GM12878 (cell line): ENCODE measurements around the gene LIN7B. TPM values are rescaled to one million over a fixed set of nuclear protein-coding genes. Genes with fewer than 3 reads are reported as not detected.

Experiments
- ATAC-seq: fragments of 200-7000 bp; cut with Tn5 transposase; 3 replicates; pipeline ENCODE4 v1.9.1; 2020; ENCODE audit warnings: mild to moderate bottlenecking, moderate library complexity
- BruUV-seq: library from RNA; stranded (reverse); fragments of 400-500 nt; replicated peaks from 2 replicates; lab custom pipeline; 2021; lab: Mats Ljungman, UMichigan
- CTCF ChIA-PET: fragments of 300-600 bp; sonication (Branson Sonifier 250); formaldehyde crosslinking; extraction: SDS; loops from one replicate; lab custom pipeline; 2021; ENCODE audit warnings: inconsistent platforms; lab: Yijun Ruan, JAX
- POLR2A ChIA-PET: fragments of 350-600 bp; formaldehyde crosslinking; extraction: SDS; loops from one replicate; lab custom pipeline; 2021; ENCODE audit warnings: inconsistent platforms; lab: Charles Lee
- RAD21 ChIA-PET: fragments of 300-600 bp; sonication (Branson Sonifier 250); formaldehyde crosslinking; loops from one replicate; lab custom pipeline; 2023; ENCODE audit warnings: antibody characterized with exemption; ENCODE audit not compliant: unreplicated experiment; lab: Charles Lee
- SMC1A ChIA-PET: fragments of 300-600 bp; sonication (Branson Sonifier 250); formaldehyde crosslinking; loops from one replicate; lab custom pipeline; 2023; ENCODE audit not compliant: unreplicated experiment, uncharacterized antibody; lab: Charles Lee
- DNase-seq: peaks from one replicate; pipeline ENCODE4 v3.0.0-alpha.2; 2011; ENCODE audit warnings: low read depth, low spot score
- FAIRE-seq: peaks from 3 replicates; lab custom pipeline; 2011; peaks lifted over from hg19 to GRCh38; lab: Jason Lieb, UNC
- H2AFZ ChIP-seq: 2 replicates; pipeline ENCODE4 v1.6.0; 2011; ENCODE audit warnings: low read depth, low read length, control low read depth; ENCODE audit not compliant: control insufficient read depth
- H3K27ac ChIP-seq: 2 replicates; pipeline ENCODE4 v1.5.1; 2011; ENCODE audit warnings: control low read depth; ENCODE audit not compliant: control insufficient read depth, insufficient read depth
- H3K27me3 ChIP-seq, 2 experiments: replicated peaks in 1 of 2; 2 replicates each; pipeline versions ENCODE4 v1.6.0 to v1.6.1; 2011; ENCODE audit warnings: low read length in 1 of 2; ENCODE audit not compliant: control insufficient read depth in 2 of 2, insufficient read depth in 2 of 2
- H3K36me3 ChIP-seq, 2 experiments: 2 replicates each; pipeline ENCODE4 v1.5.1; 2011; ENCODE audit warnings: low read length in 1 of 2; ENCODE audit not compliant: control insufficient read depth in 2 of 2, insufficient read depth in 2 of 2
- H3K4me1 ChIP-seq: 2 replicates; pipeline ENCODE4 v1.6.1; 2011; ENCODE audit warnings: mild to moderate bottlenecking, low read length, moderate library complexity, mixed read lengths; ENCODE audit not compliant: control insufficient read depth, insufficient read depth
- H3K4me2 ChIP-seq: 2 replicates; pipeline ENCODE4 v1.6.0; 2011; ENCODE audit warnings: control low read depth; ENCODE audit not compliant: control insufficient read depth, insufficient read depth
- H3K4me3 ChIP-seq: fragments of 200-600 bp; sonication (generic); 2 replicates; pipeline ENCODE4 v1.5.1; 2016
- H3K79me2 ChIP-seq: 2 replicates; pipeline ENCODE4 v1.6.0; 2011; ENCODE audit warnings: low read length; ENCODE audit not compliant: control insufficient read depth, insufficient read depth
- H3K9ac ChIP-seq: 2 replicates; pipeline ENCODE4 v1.8.0; 2011; ENCODE audit warnings: low read length, control low read depth, mixed read lengths; ENCODE audit not compliant: control insufficient read depth, insufficient read depth
- H3K9me3 ChIP-seq: replicated peaks from 3 replicates; pipeline ENCODE4 v1.5.1; 2011; ENCODE audit warnings: mild to moderate bottlenecking, low read length; ENCODE audit not compliant: control insufficient read depth, insufficient read depth
- H4K20me1 ChIP-seq: 2 replicates; pipeline ENCODE4 v1.6.0; 2011; ENCODE audit not compliant: control insufficient read depth, insufficient read depth
- CBFB ChIP-seq: IDR thresholded peaks from 2 replicates; pipeline ENCODE4 v1.6.1; 2016; ENCODE audit warnings: antibody characterized with exemption, low read depth
- CBX3 ChIP-seq: fragments of 200-600 bp; sonication (generic); IDR thresholded peaks from 2 replicates; pipeline ENCODE4 v1.6.1; 2016; ENCODE audit warnings: low read depth, borderline replicate concordance
- HDAC2 ChIP-seq: fragments of 200-600 bp; sonication (generic); IDR thresholded peaks from 2 replicates; pipeline ENCODE4 v1.6.1; 2017
- IKZF1 ChIP-seq: fragments of 450-650 bp; conservative IDR thresholded peaks from 2 replicates; pipeline ENCODE4 v1.6.1; 2017; ENCODE audit warnings: antibody characterized with exemption, mild to moderate bottlenecking
- MTA2 ChIP-seq: fragments of 450-650 bp; IDR thresholded peaks from 2 replicates; pipeline ENCODE4 v1.6.1; 2016; ENCODE audit warnings: low read depth, mild to moderate bottlenecking, moderate library complexity
- NFYB ChIP-seq: IDR thresholded peaks from 2 replicates; pipeline ENCODE4 v1.6.1; 2011; ENCODE audit warnings: low read depth, mild to moderate bottlenecking, low read length, improper control_type of control experiment, moderate library complexity; ENCODE audit not compliant: insufficient read depth
- NR2C1 ChIP-seq: fragments of 450-650 bp; IDR thresholded peaks from 2 replicates; pipeline ENCODE4 v1.6.1; 2017; ENCODE audit warnings: antibody characterized with exemption, mild to moderate bottlenecking, moderate library complexity
- RB1 ChIP-seq: fragments of 450-650 bp; formaldehyde crosslinking; IDR thresholded peaks from 2 replicates; pipeline ENCODE4 v1.6.1; 2017; ENCODE audit warnings: mild to moderate bottlenecking, borderline replicate concordance
- SRF ChIP-seq, 2 experiments: IDR thresholded peaks; 2 replicates each; pipeline ENCODE4 v1.6.1; 2011; ENCODE audit warnings: low read depth in 2 of 2, low read length in 2 of 2, mild to moderate bottlenecking in 1 of 2, moderate library complexity in 1 of 2
- TCF7 ChIP-seq: IDR thresholded peaks from 2 replicates; pipeline ENCODE4 v1.6.1; 2014; ENCODE audit warnings: antibody characterized with exemption, borderline replicate concordance
- YBX1 ChIP-seq: fragments of 450-650 bp; IDR thresholded peaks from 2 replicates; pipeline ENCODE4 v1.6.1; 2016; ENCODE audit warnings: antibody characterized with exemption
- ZNF622 ChIP-seq: fragments of 450-650 bp; IDR thresholded peaks from 2 replicates; pipeline ENCODE4 v1.6.1; 2017; ENCODE audit warnings: mild to moderate bottlenecking, inconsistent platforms
- ZNF687 ChIP-seq: fragments of 450-650 bp; IDR thresholded peaks from 2 replicates; pipeline ENCODE4 v1.6.1; 2017; ENCODE audit warnings: mild to moderate bottlenecking, moderate library complexity
- WGBS: methylation state at CpG from one replicate; pipeline ENCODE4 v1.1.6; 2016; ENCODE audit warnings: low lambda C conversion rate; ENCODE audit not compliant: insufficient replicate concordance, insufficient coverage; ENCODE audit errors: missing lambda C conversion rate; 5-methylcytosine and 5-hydroxymethylcytosine counted together
- in situ Hi-C: fragments of 300-500 bp; cut with MboI; formaldehyde crosslinking; loops from 9 replicates; pipeline ENCODE4 v1.14.3; 2018; ENCODE audit warnings: mixed read lengths
- intact Hi-C: fragments of 100-400 bp; cut with micrococcal nuclease; formaldehyde crosslinking; loops from one replicate; pipeline ENCODE4 v1.14.2; 2022; ENCODE audit not compliant: unreplicated experiment
- polyA plus RNA-seq, 11 experiments: library from polyadenylated mRNA; depleted of rRNA in 4 of 11; unstranded in 6 of 11; stranded (reverse) in 5 of 11; fragments of >200 nt; fragmentation: Nextera tagmentation in 4 of 11; fragmentation: Illumina TruSeq in 1 of 11; extraction: Ambion mirVana in 4 of 11; extraction: Trizol in 1 of 11; gene quantifications; 1 replicate in 1 of 11; 2 replicates in 10 of 11; pipeline versions ENCODE4 v1.2.1 to v1.2.3, GENCODE V29; 2011 to 2016; ENCODE audit warnings: inconsistent platforms in 2 of 11, missing spikeins in 2 of 11, low read depth in 1 of 11
- total RNA-seq, 4 experiments: library from RNA; depleted of rRNA in 3 of 4; stranded (reverse); fragments of >200 nt in 3 of 4; fragmentation: Illumina TruSeq in 1 of 4; extraction: Trizol in 1 of 4; gene quantifications; 2 replicates each; pipeline versions ENCODE4 v1.2.1 to v1.2.3, GENCODE V29; 2013 to 2021

LIN7B gene
- total and polyA plus RNA-seq, 10 of the 15 experiments (the other 5 are each of a cell fraction or from before 2014, with no cell fraction given): 0.15 to 3.5 (median 1.6) TPM; not detected in 2

- TF ChIP-seq ZNF687 (no peak), HDAC2 (no peak), YBX1 (no peak), SRF (IDR thresholded peaks at IDR 0.05; ENCODE audit: low read depth in 2 of 2, low read length in 2 of 2) (no peak), TCF7 (no peak), CBFB (no peak), IKZF1 (no peak), MTA2 (no peak), NR2C1 (no peak)
Measured at GRCh38 chr19:49136771-49137171, 22.6 kb downstream of the LIN7B start (continued).

- H3K9me3 ChIP-seq: no peaks in the 10 kb centered on the region
- no peak overlapping the region for H2AFZ ChIP-seq
- no peak overlapping the region for H3K9ac ChIP-seq
- no peaks in the 10 kb centered on the region for H4K20me1 ChIP-seq
- no peak overlapping the region for H3K4me2 ChIP-seq
- H3K79me2 ChIP-seq: no peaks in the 10 kb centered on the region
- no peak overlapping the region for H3K27ac ChIP-seq
- no peaks in the 10 kb centered on the region for H3K36me3 ChIP-seq
- CTCF ChIA-PET: interaction anchor here (0.9 kb wide), 1 partner anchor 84 kb away, joined by 3 read pairs; no protein-coding TSS in a partner anchor
- BruUV-seq: no TSS peak
- FAIRE-seq (no peak), ATAC-seq (no peak), DNase-seq (no peak)
- WGBS: 53% methylated on average over 7 of the region's 7 CpGs
- no peaks in the 10 kb centered on the region for H3K27me3 ChIP-seq
- in situ Hi-C loops (no loop called here), intact Hi-C loops (no loop called here)
- POLR2A ChIA-PET: no interaction called here
- RAD21 ChIA-PET: no interaction called here
- no peaks in the 10 kb centered on the region; the same call in 1 of the 2 replicates for H3K4me1 ChIP-seq
- SMC1A ChIA-PET: no interaction called here
- no peak overlapping the region for H3K4me3 ChIP-seq
- no peak for TF ChIP-seq CBX3
- no peak for TF ChIP-seq NR2C1
- TF ChIP-seq ZNF687: no peak
- TF ChIP-seq NFYB: no peak
- no peak for TF ChIP-seq ZNF622
- TF ChIP-seq RB1: no peak
Measured at GRCh38 chr19:49140951-49141350, 26.8 kb downstream of the LIN7B start.
